OCI-LY7 (cell line): ENCODE measurements around the gene SS18. TPM values are rescaled to one million over a fixed set of nuclear protein-coding genes. Genes with fewer than 3 reads are reported as not detected.

ENCODE experiments used
- BruUV-seq: library from RNA; stranded (reverse); fragments of 400-500 nt; replicated peaks from 2 replicates; lab custom pipeline; 2021; lab: Mats Ljungman, UMichigan
- CTCF ChIA-PET: fragments of 300-600 bp; sonication (Branson Sonifier 250); formaldehyde crosslinking; loops from one replicate; lab custom pipeline; 2022; ENCODE audit warnings: antibody characterized with exemption; ENCODE audit not compliant: unreplicated experiment; lab: Charles Lee
- POLR2A ChIA-PET: fragments of 300-600 bp; sonication (Branson Sonifier 250); formaldehyde crosslinking; loops from one replicate; lab custom pipeline; 2022; ENCODE audit warnings: antibody characterized with exemption; lab: Charles Lee
- DNase-seq: peaks from one replicate; pipeline ENCODE4 v3.0.0-alpha.2; 2015; ENCODE audit warnings: low spot score
- H2AFZ ChIP-seq: fragments of 200-600 bp; sonication (generic), shearing (Covaris generic); 2 replicates; pipeline ENCODE4 v1.6.1; 2014; ENCODE audit warnings: mild to moderate bottlenecking, antibody characterized with exemption, low read length, moderate library complexity
- H3K27ac ChIP-seq: fragments of 200-600 bp; sonication (generic); 2 replicates; pipeline ENCODE4 v1.5.1; 2014; ENCODE audit warnings: mixed run types, low read depth, mild to moderate bottlenecking, moderate library complexity, low read length, inconsistent platforms; ENCODE audit not compliant: poor library complexity, severe bottlenecking
- H3K36me3 ChIP-seq: fragments of 200-600 bp; sonication (generic); 2 replicates; pipeline ENCODE4 v1.6.1; 2014; ENCODE audit warnings: mild to moderate bottlenecking, antibody characterized with exemption, low read length, moderate library complexity, mixed read lengths; ENCODE audit not compliant: insufficient read depth
- H3K4me1 ChIP-seq: fragments of 200-600 bp; sonication (generic); 2 replicates; pipeline ENCODE4 v1.5.1; 2014; ENCODE audit warnings: mild to moderate bottlenecking, low read length; ENCODE audit not compliant: insufficient read depth, poor library complexity, severe bottlenecking
- H3K4me2 ChIP-seq: fragments of 200-600 bp; sonication (generic); 2 replicates; pipeline ENCODE4 v1.6.1; 2014; ENCODE audit warnings: mild to moderate bottlenecking, low read length
- H3K4me3 ChIP-seq: fragments of 200-600 bp; sonication (generic); 2 replicates; pipeline ENCODE4 v1.5.1; 2014; ENCODE audit warnings: mild to moderate bottlenecking, low read depth, low read length; ENCODE audit not compliant: poor library complexity, severe bottlenecking
- H3K79me2 ChIP-seq: fragments of 200-600 bp; sonication (generic); 2 replicates; pipeline ENCODE4 v1.6.1; 2016; ENCODE audit warnings: low read depth, mild to moderate bottlenecking, low read length, moderate library complexity, mixed read lengths; ENCODE audit not compliant: insufficient read depth
- H3K9me2 ChIP-seq: fragments of 200-600 bp; sonication (generic); 2 replicates; pipeline ENCODE4 v1.6.1; 2016; ENCODE audit warnings: mild to moderate bottlenecking, low read length, mixed read lengths; ENCODE audit not compliant: insufficient read depth
- H3K9me3 ChIP-seq: fragments of 200-600 bp; sonication (generic); 2 replicates; pipeline ENCODE4 v1.6.1; 2014; ENCODE audit warnings: mild to moderate bottlenecking, mixed run types, low read length, mixed read lengths
- H4K20me1 ChIP-seq: fragments of 200-600 bp; sonication (generic); 2 replicates; pipeline ENCODE4 v1.6.1; 2014; ENCODE audit warnings: mild to moderate bottlenecking, antibody characterized with exemption, low read length, moderate library complexity, mixed read lengths; ENCODE audit not compliant: insufficient read depth
- CTCF ChIP-seq: fragments of 200-600 bp; sonication (generic); conservative IDR thresholded peaks from 2 replicates; pipeline ENCODE4 v1.5.1; 2014; ENCODE audit warnings: mild to moderate bottlenecking, antibody characterized with exemption, low read length, moderate library complexity, mixed read lengths
- EZH2phosphoT487 ChIP-seq: fragments of 200-600 bp; sonication (generic); IDR thresholded peaks from 2 replicates; pipeline ENCODE4 v1.6.1; 2018; ENCODE audit warnings: low read depth, borderline replicate concordance, mild to moderate bottlenecking, mixed run types, antibody characterized with exemption, low read length, moderate library complexity, mixed read lengths
- intact Hi-C: fragments of 100-400 bp; cut with micrococcal nuclease; formaldehyde crosslinking; loops from one replicate; pipeline ENCODE4 v1.10.0; 2022; ENCODE audit not compliant: unreplicated experiment
- total RNA-seq, 2 experiments: library from RNA; depleted of rRNA in 1 of 2; stranded (reverse); fragments of >200 nt in 1 of 2; shearing (Covaris generic) in 1 of 2; gene quantifications; 2 replicates each; pipeline ENCODE4 v1.2.3, GENCODE V29; 2014 to 2022

Gene SS18
- total RNA-seq, 2 experiments from 2014 or later = 155 to 192 TPM

- intact Hi-C loops = no loop called here
- ChIA-PET CTCF (no interaction called here), POLR2A (interaction anchor here (1.0 to 1.4 kb wide), 2 partner anchors 8 to 14 kb away, joined by 3 read pairs; no protein-coding TSS in a partner anchor)
- Histone ChIP-seq H3K27ac (no peak overlapping the region), H3K36me3 (peaks cover 98% of the 10 kb centered on the region), H3K79me2 (peaks cover 16% of the 10 kb centered on the region; the same call in 1 of the 2 replicates), H3K4me1 (no peaks in the 10 kb centered on the region), H2AFZ (no peak overlapping the region), H3K9me3 (no peaks in the 10 kb centered on the region), H3K4me3 (no peak overlapping the region), H3K9me2 (no peaks in the 10 kb centered on the region), H3K4me2 (no peak overlapping the region), H4K20me1 (no peaks in the 10 kb centered on the region)
- BruUV-seq = no TSS peak
- no peak for TF ChIP-seq CTCF
- no peak for TF ChIP-seq EZH2phosphoT487
- no peak for DNase-seq
Measured at GRCh38 chr18:26034850-26035497, 55.4 kb downstream of the SS18 start.

GRCh38 chr18:26022585-26022984, 67.8 kb downstream of the SS18 start:
- Histone ChIP-seq H3K27ac (no peak overlapping the region), H3K4me2 (no peak overlapping the region), H2AFZ (no peak overlapping the region), H3K9me2 (no peaks in the 10 kb centered on the region), H3K79me2 (peaks cover 12% of the 10 kb centered on the region; the same call in 1 of the 2 replicates), H4K20me1 (no peaks in the 10 kb centered on the region), H3K36me3 (peaks cover 98% of the 10 kb centered on the region), H3K4me3 (no peak overlapping the region), H3K9me3 (0 out of 2 replicates have a peak, but pooled peaks cover 4% of the 10 kb centered on the region), H3K4me1 (no peaks in the 10 kb centered on the region)
- CTCF ChIA-PET = no interaction called here
- no TSS peak for BruUV-seq
- DNase-seq = no peak
- intact Hi-C loops = no loop called here
- POLR2A ChIA-PET = interaction anchor here (0.6 to 0.8 kb wide), 3 partner anchors 13 to 362 kb away, joined by 3 read pairs; no protein-coding TSS in a partner anchor
- TF ChIP-seq EZH2phosphoT487 (no peak), CTCF (no peak)
